Ascending aorta (tissue), 2 donors: ENCODE measurements around the gene KIF16B. TPM values are rescaled to one million over a fixed set of nuclear protein-coding genes. Genes with fewer than 3 reads are reported as not detected.

Source experiments
- DNase-seq, 2 donors: peaks; one replicate each; pipeline ENCODE4 v3.0.0-alpha.2; 2019; ENCODE audit warnings: low spot score in 2 of 2
- H3K27ac ChIP-seq, 2 donors: fragments of 200-600 bp; sonication (generic); one replicate each; pipeline ENCODE4 v1.5.1; 2016 to 2017; ENCODE audit warnings: mild to moderate bottlenecking in 1 of 2
- H3K27me3 ChIP-seq: fragments of 200-600 bp; sonication (generic); one replicate; pipeline ENCODE4 v1.5.1; 2017
- H3K36me3 ChIP-seq, 2 donors: fragments of 200-600 bp; sonication (generic); one replicate each; pipeline ENCODE4 v1.5.1; 2016
- H3K4me1 ChIP-seq, 2 donors: fragments of 200-600 bp; sonication (generic); one replicate each; pipeline ENCODE4 v1.5.1; 2016 to 2017; ENCODE audit warnings: mild to moderate bottlenecking in 1 of 2
- H3K4me3 ChIP-seq, 2 donors: fragments of 200-600 bp; sonication (generic); one replicate each; pipeline ENCODE4 v1.5.1; 2016 to 2017; ENCODE audit warnings: mild to moderate bottlenecking in 1 of 2
- H3K9me3 ChIP-seq, 2 donors: fragments of 200-600 bp; sonication (generic); one replicate each; pipeline ENCODE4 v1.5.1; 2016
- intact Hi-C: fragments of 100-400 bp; cut with DNase I; formaldehyde crosslinking; loops from one replicate; pipeline ENCODE4 v1.15.1; 2023
- total RNA-seq: library from RNA; depleted of rRNA; stranded (reverse); fragments of >200 nt; gene quantifications from one replicate; pipeline ENCODE4 v1.1.0, GENCODE V29; 2016
- TF ChIP-seq, protein P1 (sequence below), 3 experiments: fragments of 200-600 bp in 2 of 3; fragments of 450-650 bp in 1 of 3; sonication (generic) in 2 of 3; IDR thresholded peaks; one replicate each; pipeline ENCODE4 v1.5.1; 2016 to 2019; ENCODE audit warnings: antibody characterized with exemption in 3 of 3, mild to moderate bottlenecking in 1 of 3, moderate library complexity in 1 of 3

KIF16B gene
- total RNA-seq, 1 donor from 2014 or later, result 6.3 TPM

GRCh38 chr20:16415071-16416053 lies 157.9 kb downstream of the KIF16B start:
- intact Hi-C loops, result no loop called here
- H3K27me3 ChIP-seq, result no peaks in the 10 kb centered on the region
- TF ChIP-seq, protein P1, sequence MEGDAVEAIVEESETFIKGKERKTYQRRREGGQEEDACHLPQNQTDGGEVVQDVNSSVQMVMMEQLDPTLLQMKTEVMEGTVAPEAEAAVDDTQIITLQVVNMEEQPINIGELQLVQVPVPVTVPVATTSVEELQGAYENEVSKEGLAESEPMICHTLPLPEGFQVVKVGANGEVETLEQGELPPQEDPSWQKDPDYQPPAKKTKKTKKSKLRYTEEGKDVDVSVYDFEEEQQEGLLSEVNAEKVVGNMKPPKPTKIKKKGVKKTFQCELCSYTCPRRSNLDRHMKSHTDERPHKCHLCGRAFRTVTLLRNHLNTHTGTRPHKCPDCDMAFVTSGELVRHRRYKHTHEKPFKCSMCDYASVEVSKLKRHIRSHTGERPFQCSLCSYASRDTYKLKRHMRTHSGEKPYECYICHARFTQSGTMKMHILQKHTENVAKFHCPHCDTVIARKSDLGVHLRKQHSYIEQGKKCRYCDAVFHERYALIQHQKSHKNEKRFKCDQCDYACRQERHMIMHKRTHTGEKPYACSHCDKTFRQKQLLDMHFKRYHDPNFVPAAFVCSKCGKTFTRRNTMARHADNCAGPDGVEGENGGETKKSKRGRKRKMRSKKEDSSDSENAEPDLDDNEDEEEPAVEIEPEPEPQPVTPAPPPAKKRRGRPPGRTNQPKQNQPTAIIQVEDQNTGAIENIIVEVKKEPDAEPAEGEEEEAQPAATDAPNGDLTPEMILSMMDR (IDR thresholded peaks at IDR 0.05), result no peak
- H3K9me3 ChIP-seq, result peaks cover 0 to 4% of the 10 kb centered on the region in 2 donors
- H3K27ac ChIP-seq, result no peak overlapping the region
- peaks cover 0 to 19% of the 10 kb centered on the region in 2 donors for H3K36me3 ChIP-seq
- no peak overlapping the region for H3K4me3 ChIP-seq
- H3K4me1 ChIP-seq, result no peaks in the 10 kb centered on the region
- DNase-seq, result no peak

- TF ChIP-seq, protein P1 (IDR thresholded peaks at IDR 0.05), result no peak
Measured at GRCh38 chr20:16412906-16413305, 160.3 kb downstream of the KIF16B start.

GRCh38 chr20:16411361-16411760 lies 161.9 kb downstream of the KIF16B start:
- Histone ChIP-seq H3K9me3 (peaks cover 0 to 4% of the 10 kb centered on the region in 2 donors), H3K4me1 (no peaks in the 10 kb centered on the region), H3K4me3 (no peak overlapping the region), H3K36me3 (peaks cover 0 to 19% of the 10 kb centered on the region in 2 donors), H3K27me3 (no peaks in the 10 kb centered on the region), H3K27ac (no peak overlapping the region)
- TF ChIP-seq, protein P1 (IDR thresholded peaks at IDR 0.05), result no peak
- intact Hi-C loops, result no loop called here
- no peak for DNase-seq

More at GRCh38 chr20:16412906-16413305, 160.3 kb downstream of the KIF16B start:
- Histone ChIP-seq H3K9me3 (peaks cover 0 to 4% of the 10 kb centered on the region in 2 donors), H3K4me1 (no peaks in the 10 kb centered on the region), H3K27me3 (no peaks in the 10 kb centered on the region), H3K36me3 (peaks cover 0 to 19% of the 10 kb centered on the region in 2 donors), H3K4me3 (no peak overlapping the region), H3K27ac (no peak overlapping the region)
- intact Hi-C loops, result no loop called here
- no peak for DNase-seq

DNA sequence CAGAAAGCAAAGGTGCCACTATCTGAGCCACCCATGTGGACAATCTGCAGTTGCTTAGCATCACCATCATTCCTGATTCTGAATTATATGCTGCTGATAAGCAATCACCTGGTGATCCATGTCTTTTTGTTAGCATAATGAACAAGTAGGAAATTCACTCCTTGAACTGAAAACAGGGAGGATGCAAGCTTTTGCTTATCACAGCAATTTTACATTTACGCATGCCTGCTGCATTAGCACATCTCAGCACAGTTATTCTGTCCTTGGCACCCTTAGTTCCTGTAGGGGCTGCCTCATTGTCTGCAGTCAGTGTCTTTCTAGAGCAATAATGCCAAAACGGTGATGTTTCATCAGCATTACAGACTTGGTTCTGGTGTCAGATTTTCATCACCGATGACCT lies 162.6 kb downstream of the KIF16B start:
- no peaks in the 10 kb centered on the region for H3K4me1 ChIP-seq
- H3K36me3 ChIP-seq, result peaks cover 0 to 26% of the 10 kb centered on the region in 2 donors
- H3K9me3 ChIP-seq, result peaks cover 0 to 4% of the 10 kb centered on the region in 2 donors
- TF ChIP-seq, protein P1 (IDR thresholded peaks at IDR 0.05), result no peak
- H3K27ac ChIP-seq, result no peak overlapping the region
- H3K4me3 ChIP-seq, result no peak overlapping the region
- H3K27me3 ChIP-seq, result no peaks in the 10 kb centered on the region
- no peak for DNase-seq
- intact Hi-C loops, result no loop called here

DNA sequence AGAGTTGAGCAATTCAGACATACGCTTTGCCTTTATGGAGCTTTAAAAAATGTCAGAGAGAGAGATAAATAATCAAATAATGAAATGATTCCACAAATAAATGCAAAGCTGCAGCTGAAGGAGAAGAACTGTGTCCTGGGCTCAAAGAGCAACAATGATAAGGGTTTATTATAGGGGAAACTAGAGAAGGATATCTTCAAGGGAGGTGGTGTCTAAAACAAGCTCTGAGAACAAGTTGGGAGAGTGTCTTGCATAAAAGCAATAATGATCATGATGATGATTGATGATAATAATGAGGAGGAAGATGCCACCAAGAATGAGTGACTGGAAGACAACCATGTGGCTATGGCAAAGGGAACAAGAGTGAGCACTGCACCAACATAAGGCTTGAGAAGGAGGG lies 164.3 kb downstream of the KIF16B start:
- intact Hi-C loops, result no loop called here
- Histone ChIP-seq H3K4me1 (no peaks in the 10 kb centered on the region), H3K9me3 (peaks cover 0 to 4% of the 10 kb centered on the region in 2 donors), H3K36me3 (peaks cover 0 to 26% of the 10 kb centered on the region in 2 donors), H3K27me3 (no peaks in the 10 kb centered on the region), H3K4me3 (no peak overlapping the region), H3K27ac (no peak overlapping the region)
- no peak for DNase-seq
- TF ChIP-seq, protein P1 (IDR thresholded peaks at IDR 0.05), result no peak
